GM12892 (cell line): Measurements from ENCODE around the gene TRIM9.

Source experiments
- POLR2A ChIP-seq: IDR thresholded peaks from 2 replicates; pipeline ENCODE4 v1.6.1; 2011; ENCODE audit warnings: low read depth, low read length, control low read depth
- POLR2AphosphoS5 ChIP-seq: IDR thresholded peaks from 2 replicates; pipeline ENCODE4 v1.6.1; 2011; ENCODE audit warnings: low read depth, low read length, control low read depth

- TF ChIP-seq POLR2AphosphoS5 (no peak), POLR2A (no peak)
These were observed 109.0 kb downstream of the TRIM9 start for GRCh38 chr14:50985859-50986331.
